HUES64 (cell line): ENCODE data around the gene FBXW11.
"Not testable (repeated sequence)": the region's sequence is repeated elsewhere in the genome, so short reads cannot be mapped to it uniquely, and the experiment has no call there.

ENCODE experiments used
- H3K27ac ChIP-seq: 2 replicates; pipeline ENCODE4 v1.7.0; 2013; ENCODE audit warnings: low read depth, low read length, inconsistent platforms
- H3K27me3 ChIP-seq: 2 replicates; pipeline ENCODE4 v1.6.1; 2013; ENCODE audit warnings: mild to moderate bottlenecking, low read length; ENCODE audit not compliant: insufficient read depth
- H3K36me3 ChIP-seq: 2 replicates; pipeline ENCODE4 v1.6.1; 2013; ENCODE audit warnings: mild to moderate bottlenecking, low read length; ENCODE audit not compliant: insufficient read depth
- H3K4me1 ChIP-seq: 2 replicates; pipeline ENCODE4 v1.6.1; 2013; ENCODE audit warnings: mild to moderate bottlenecking, low read length, moderate library complexity; ENCODE audit not compliant: insufficient read depth
- H3K4me3 ChIP-seq: 2 replicates; pipeline ENCODE4 v1.5.1; 2013; ENCODE audit warnings: mild to moderate bottlenecking, low read length, moderate library complexity
- H3K9ac ChIP-seq: 2 replicates; pipeline ENCODE4 v1.6.1; 2013; ENCODE audit warnings: mild to moderate bottlenecking, low read depth, low read length
- H3K9me3 ChIP-seq: 2 replicates; pipeline ENCODE4 v1.6.1; 2013; ENCODE audit warnings: low read depth, low read length; ENCODE audit not compliant: insufficient read depth
- WGBS: fragments of 150-250, 120-280 bp; methylation state at CpG from one replicate; pipeline ENCODE4 v1.1.7; 2013; ENCODE audit warnings: missing lambda C conversion rate; 5-methylcytosine and 5-hydroxymethylcytosine counted together

FBXW11 gene

DNA sequence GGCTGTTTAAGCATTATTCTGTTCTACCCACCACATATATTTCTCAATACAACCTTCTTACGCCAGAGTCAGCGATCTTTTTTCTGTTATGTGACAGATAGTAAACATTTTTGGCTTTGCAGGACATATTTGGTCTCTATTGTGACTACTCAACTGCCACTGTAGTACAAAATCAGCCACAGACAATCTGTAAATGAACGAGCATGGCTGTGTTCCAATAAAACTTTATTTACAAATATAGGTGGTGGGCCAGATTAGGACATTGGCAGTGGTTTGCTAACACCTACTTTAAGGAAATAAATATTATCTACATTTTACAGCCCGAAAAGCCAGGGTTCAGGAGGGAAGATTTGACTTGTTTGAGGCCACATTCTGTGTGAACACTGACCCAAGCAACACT, 40.2 kb upstream of the FBXW11 start:
- H3K27me3 ChIP-seq, result no peaks in the 10 kb centered on the region
- no peak overlapping the region for H3K9ac ChIP-seq
- H3K27ac ChIP-seq, result no peak overlapping the region
- H3K4me3 ChIP-seq, result no peak overlapping the region
- 98% methylated on average over 4 of the region's 4 CpGs for whole genome bisulfite sequencing
- H3K9me3 ChIP-seq, result no peaks in the 10 kb centered on the region
- H3K36me3 ChIP-seq, result no peaks in the 10 kb centered on the region
- H3K4me1 ChIP-seq, result peaks cover 11% of the 10 kb centered on the region

DNA sequence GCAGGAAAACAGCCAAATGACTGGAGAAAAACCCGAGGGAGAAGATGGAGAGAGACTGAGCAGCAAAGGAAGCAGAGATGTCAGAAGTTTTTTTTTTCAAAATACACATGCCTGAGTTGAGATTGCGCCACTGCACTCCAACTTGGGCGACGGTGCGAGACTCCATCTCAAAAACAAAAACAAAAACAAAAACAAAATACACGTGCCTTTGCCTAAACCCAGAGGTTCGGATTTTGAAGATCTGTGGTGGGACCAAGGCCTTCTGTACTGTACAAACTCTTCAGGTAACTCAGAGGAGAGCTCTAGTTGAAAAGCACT, 38.8 kb upstream of the FBXW11 start:
- H3K9ac ChIP-seq, result no peak overlapping the region
- H3K4me1 ChIP-seq, result peaks cover 11% of the 10 kb centered on the region
- no peak overlapping the region for H3K4me3 ChIP-seq
- no peaks in the 10 kb centered on the region for H3K36me3 ChIP-seq
- no peaks in the 10 kb centered on the region for H3K9me3 ChIP-seq
- H3K27me3 ChIP-seq, result no peaks in the 10 kb centered on the region
- 88% methylated on average over 7 of the region's 7 CpGs for WGBS
- H3K27ac ChIP-seq, result no peak overlapping the region

GRCh38 chr5:172044631-172045314, 38.3 kb upstream of the FBXW11 start:
- H3K27ac ChIP-seq, result no peak overlapping the region
- H3K4me1 ChIP-seq, result peaks cover 11% of the 10 kb centered on the region
- no peaks in the 10 kb centered on the region for H3K36me3 ChIP-seq
- no peak overlapping the region for H3K4me3 ChIP-seq
- H3K27me3 ChIP-seq, result no peaks in the 10 kb centered on the region
- 83% methylated on average over 14 of the region's 14 CpGs for WGBS
- no peaks in the 10 kb centered on the region for H3K9me3 ChIP-seq
- no peak overlapping the region for H3K9ac ChIP-seq

- Histone ChIP-seq H3K4me1 (peaks cover 6% of the 10 kb centered on the region), H3K27me3 (no peaks in the 10 kb centered on the region), H3K9ac (no peak overlapping the region), H3K27ac (no peak overlapping the region), H3K36me3 (no peaks in the 10 kb centered on the region), H3K9me3 (no peaks in the 10 kb centered on the region), H3K4me3 (no peak overlapping the region)
- 94% methylated on average over 13 of the region's 13 CpGs for WGBS
Observed at GRCh38 chr5:172043865-172044264, 37.4 kb upstream of the FBXW11 start.

GRCh38 chr5:172042183-172042582, 35.7 kb upstream of the FBXW11 start:
- H3K9ac ChIP-seq, result no peak overlapping the region
- no peak overlapping the region for H3K27ac ChIP-seq
- no peaks in the 10 kb centered on the region for H3K36me3 ChIP-seq
- 96% methylated on average over 13 of the region's 13 CpGs for WGBS
- H3K27me3 ChIP-seq, result no peaks in the 10 kb centered on the region
- H3K4me1 ChIP-seq, result no peaks in the 10 kb centered on the region
- no peaks in the 10 kb centered on the region for H3K9me3 ChIP-seq
- no peak overlapping the region for H3K4me3 ChIP-seq

- H3K36me3 ChIP-seq, result no peaks in the 10 kb centered on the region
- H3K4me3 ChIP-seq, result no peak overlapping the region
- no peak overlapping the region for H3K27ac ChIP-seq
- H3K9ac ChIP-seq, result no peak overlapping the region
- 89% methylated on average over 3 of the region's 3 CpGs for WGBS
- H3K4me1 ChIP-seq, result no peaks in the 10 kb centered on the region
- H3K27me3 ChIP-seq, result no peaks in the 10 kb centered on the region
- no peaks in the 10 kb centered on the region for H3K9me3 ChIP-seq
Observed at GRCh38 chr5:172038167-172038566, 31.7 kb upstream of the FBXW11 start.

DNA sequence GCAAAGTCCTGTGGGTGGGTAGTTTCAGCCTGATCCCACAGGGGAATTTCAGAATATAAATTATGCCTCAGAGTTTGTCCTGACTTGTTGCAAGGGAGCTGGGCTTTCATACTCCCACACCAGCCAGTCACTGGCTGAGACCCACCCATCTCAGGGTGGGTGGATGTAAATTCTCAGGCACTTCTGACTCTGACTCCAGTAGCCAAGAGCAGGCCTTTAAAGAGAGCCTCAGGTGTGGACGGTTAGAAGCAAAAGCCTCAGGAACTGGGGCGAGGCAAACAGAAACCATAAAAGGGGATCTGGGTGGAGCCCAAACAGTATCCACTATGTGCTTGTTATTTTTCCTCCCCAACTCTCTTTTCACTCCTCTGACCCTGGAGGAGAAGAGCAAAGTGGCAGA, 28.6 kb upstream of the FBXW11 start:
- H3K27ac ChIP-seq, result no peak overlapping the region
- H3K9ac ChIP-seq, result no peak overlapping the region
- 81% methylated on average over 2 of the region's 2 CpGs for WGBS

DNA sequence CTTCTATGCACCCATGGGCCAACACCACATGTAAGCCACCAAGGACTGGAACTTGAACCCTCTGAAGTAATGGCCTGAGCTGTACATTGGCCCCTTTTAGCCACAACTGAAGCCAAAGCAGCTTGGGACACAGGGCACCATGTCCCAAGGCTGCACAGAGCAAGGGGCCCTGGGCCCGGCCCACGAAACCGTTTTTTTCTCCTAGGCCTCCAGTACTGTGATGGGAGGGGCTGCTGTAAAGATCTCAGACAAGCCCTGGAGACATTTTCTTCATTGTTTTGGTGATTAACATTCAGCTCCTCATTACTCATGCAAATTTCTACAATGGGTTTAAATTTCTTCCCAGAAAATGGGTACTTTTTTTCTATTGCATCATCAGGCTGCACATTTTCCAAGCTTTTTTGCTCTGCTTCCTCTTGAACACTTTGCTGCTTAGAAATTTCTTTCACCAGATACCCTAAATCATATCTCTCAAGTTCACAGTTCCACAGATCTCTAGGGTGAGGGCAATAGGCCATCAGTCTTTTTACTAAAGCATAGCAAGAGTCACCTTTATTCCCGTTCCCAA, 25.5 kb upstream of the FBXW11 start:
- 98% methylated on average over 4 of the region's 4 CpGs for WGBS

More for the DNA sequence above, 28.6 kb upstream of the FBXW11 start:
- Histone ChIP-seq H3K27me3 (no peaks in the 10 kb centered on the region), H3K4me3 (no peak overlapping the region), H3K9me3 (peaks cover 11% of the 10 kb centered on the region; the same call in 1 of the 2 replicates), H3K36me3 (no peaks in the 10 kb centered on the region), H3K4me1 (no peaks in the 10 kb centered on the region)

GRCh38 chr5:172029876-172030275, 23.4 kb upstream of the FBXW11 start:
- H3K27ac ChIP-seq, result no peak overlapping the region
- H3K36me3 ChIP-seq, result no peaks in the 10 kb centered on the region
- H3K4me3 ChIP-seq, result no peak overlapping the region
- H3K9ac ChIP-seq, result no peak overlapping the region
- no peaks in the 10 kb centered on the region for H3K27me3 ChIP-seq
- H3K4me1 ChIP-seq, result no peaks in the 10 kb centered on the region
- H3K9me3 ChIP-seq, result peaks cover 11% of the 10 kb centered on the region; the same call in 1 of the 2 replicates

More for the DNA sequence above, 25.5 kb upstream of the FBXW11 start:
- Histone ChIP-seq H3K9ac (no peak overlapping the region), H3K4me1 (no peaks in the 10 kb centered on the region), H3K36me3 (no peaks in the 10 kb centered on the region), H3K9me3 (peaks cover 11% of the 10 kb centered on the region; the same call in 1 of the 2 replicates), H3K27ac (no peak overlapping the region), H3K4me3 (no peak overlapping the region), H3K27me3 (no peaks in the 10 kb centered on the region)

DNA sequence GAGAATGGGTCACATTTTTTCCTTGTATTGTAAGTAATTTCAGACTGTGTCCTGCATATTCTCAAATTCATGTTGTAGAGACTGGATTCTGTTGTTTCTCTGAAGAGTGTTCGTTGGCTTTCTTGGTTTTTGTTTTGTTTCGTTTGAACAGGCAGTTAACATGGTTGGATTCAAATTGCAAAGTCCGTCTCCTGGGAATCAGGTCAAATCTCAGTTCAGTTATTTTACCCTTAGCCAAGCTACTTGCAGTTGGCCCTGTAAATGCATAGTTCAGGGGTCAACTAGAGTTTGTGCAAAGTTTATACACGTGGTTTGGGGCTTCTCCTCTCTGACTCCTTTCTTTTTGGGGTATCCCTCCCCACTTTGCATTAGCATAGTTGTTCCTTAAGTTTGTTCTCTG, 21.7 kb upstream of the FBXW11 start:
- 89% methylated on average over 4 of the region's 4 CpGs for WGBS
- Histone ChIP-seq H3K27me3 (no peaks in the 10 kb centered on the region), H3K4me1 (no peaks in the 10 kb centered on the region), H3K9me3 (peaks cover 11% of the 10 kb centered on the region; the same call in 1 of the 2 replicates), H3K4me3 (no peak overlapping the region), H3K9ac (no peak overlapping the region), H3K36me3 (no peaks in the 10 kb centered on the region), H3K27ac (no peak overlapping the region)

DNA sequence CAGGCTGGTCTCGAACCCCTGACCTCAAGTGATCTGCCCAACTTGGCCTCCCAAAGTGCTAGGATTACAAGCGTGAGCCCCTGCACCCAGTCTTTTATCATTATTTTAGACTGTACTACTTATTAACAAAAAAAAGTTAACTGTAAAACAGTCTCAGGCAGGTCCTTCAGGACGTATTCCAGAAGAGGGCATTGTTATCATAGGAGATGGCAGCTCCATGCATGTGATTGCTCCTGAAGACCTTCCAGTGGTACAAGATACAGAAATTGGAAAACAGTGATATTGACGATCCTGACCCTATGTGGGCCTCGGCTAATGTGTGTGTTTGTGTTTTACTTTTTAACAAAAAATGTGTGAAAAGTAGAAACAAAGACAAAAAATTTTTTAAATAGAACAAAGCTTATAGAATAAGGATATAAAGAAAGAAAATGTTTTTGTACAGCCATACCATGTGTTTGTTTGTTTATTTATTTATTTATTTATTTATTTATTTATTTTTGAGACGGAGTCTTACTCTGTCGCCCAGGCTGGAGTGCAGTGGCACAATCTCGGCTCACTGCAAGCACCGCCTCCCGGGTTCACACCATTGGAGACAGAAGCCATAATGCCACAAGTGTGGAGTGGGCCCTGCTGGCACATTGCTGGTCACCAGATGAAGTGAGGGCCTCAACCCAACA, 13.8 kb upstream of the FBXW11 start:
- not testable (repeated sequence) for H3K27me3 ChIP-seq, H3K36me3 ChIP-seq, H3K4me1 ChIP-seq, H3K9me3 ChIP-seq, H3K4me3 ChIP-seq, H3K9ac ChIP-seq, H3K27ac ChIP-seq
- 93% methylated on average over 10 of the region's 10 CpGs for WGBS
